ENCODE measurements around the gene IRF2BP1.

Gene IRF2BP1

GRCh38 chr19:45927565-45928261 lies 41.8 kb upstream of the IRF2BP1 start:
- DNase-seq (ENCODE audit: extremely low read depth, low read depth) = peak; percentile 86
- TF ChIP-seq CTCF (IDR thresholded peaks at IDR 0.05; ENCODE audit: low read depth, low read length, missing control alignments) = no peak
- peak overlapping the region; percentile 18 for H3K4me3 ChIP-seq (replicated peaks; ENCODE audit: low read depth, low read length)

GRCh38 chr19:45924891-45925447 lies 39.0 kb upstream of the IRF2BP1 start:
- DNase-seq (ENCODE audit: extremely low read depth, low read depth) = no peak

DNA sequence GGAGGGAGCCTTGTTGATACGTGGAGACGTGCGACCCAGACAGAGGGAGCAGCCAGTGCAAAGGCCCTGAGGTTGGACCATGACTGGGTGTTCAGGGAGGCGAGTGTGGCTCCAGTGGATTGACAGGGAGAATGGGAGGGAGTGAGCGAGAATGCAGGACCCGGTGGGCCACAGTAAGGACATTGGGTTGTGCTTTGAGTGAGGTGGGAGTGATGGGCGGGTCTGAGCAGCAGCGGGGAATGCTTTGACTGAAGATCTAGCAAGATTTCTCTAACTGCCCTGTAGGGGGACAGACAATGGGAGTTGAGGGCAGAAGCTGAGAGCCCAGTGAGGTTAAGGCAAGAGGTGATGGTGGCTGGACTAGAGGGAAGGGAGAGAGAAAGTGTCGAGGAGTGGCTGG lies 36.3 kb upstream of the IRF2BP1 start:
- no peak overlapping the region for H3K4me3 ChIP-seq (replicated peaks; ENCODE audit: low read depth, low read length)
- DNase-seq (ENCODE audit: extremely low read depth, low read depth) = no peak
- TF ChIP-seq CTCF (IDR thresholded peaks at IDR 0.05; ENCODE audit: low read depth, low read length, missing control alignments) = peak; percentile 26

More at GRCh38 chr19:45924891-45925447, 39.0 kb upstream of the IRF2BP1 start:
- TF ChIP-seq CTCF (IDR thresholded peaks at IDR 0.05; ENCODE audit: low read depth, low read length, missing control alignments) = no peak
- no peak overlapping the region for H3K4me3 ChIP-seq (replicated peaks; ENCODE audit: low read depth, low read length)

DNA sequence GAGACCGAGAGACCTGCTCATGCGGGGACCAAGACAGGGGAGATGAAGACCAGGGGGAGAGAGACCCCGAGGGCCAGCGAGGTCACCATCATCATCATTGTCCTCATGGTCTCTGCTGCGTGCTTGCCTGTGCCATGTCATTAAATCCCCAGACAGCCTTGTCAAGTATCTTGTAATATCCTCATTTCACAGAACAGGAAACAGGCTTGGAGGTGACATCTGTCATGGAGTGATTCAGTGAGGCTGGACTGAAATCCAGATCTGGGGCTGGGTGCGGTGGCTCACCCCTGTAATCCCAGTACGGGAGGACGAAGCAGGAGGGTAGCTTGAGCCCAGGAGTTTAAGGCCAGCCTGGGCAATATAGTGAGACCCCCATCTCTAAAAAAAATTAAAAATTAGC lies 34.5 kb upstream of the IRF2BP1 start:
- no peak for TF ChIP-seq CTCF (IDR thresholded peaks at IDR 0.05; ENCODE audit: low read depth, low read length, missing control alignments)
- no peak overlapping the region for H3K4me3 ChIP-seq (replicated peaks; ENCODE audit: low read depth, low read length)
- DNase-seq (ENCODE audit: extremely low read depth, low read depth) = no peak

- no peak overlapping the region for H3K4me3 ChIP-seq (replicated peaks; ENCODE audit: low read depth, low read length)
- DNase-seq (ENCODE audit: extremely low read depth, low read depth) = no peak
Measured at GRCh38 chr19:45919678-45920077, 33.7 kb upstream of the IRF2BP1 start.

GRCh38 chr19:45918721-45919120 lies 32.8 kb upstream of the IRF2BP1 start:
- TF ChIP-seq CTCF (IDR thresholded peaks at IDR 0.05; ENCODE audit: low read depth, low read length, missing control alignments) = no peak
- H3K4me3 ChIP-seq (replicated peaks; ENCODE audit: low read depth, low read length) = no peak overlapping the region

More at GRCh38 chr19:45919678-45920077, 33.7 kb upstream of the IRF2BP1 start:
- no peak for TF ChIP-seq CTCF (IDR thresholded peaks at IDR 0.05; ENCODE audit: low read depth, low read length, missing control alignments)

More at GRCh38 chr19:45918721-45919120, 32.8 kb upstream of the IRF2BP1 start:
- no peak for DNase-seq (ENCODE audit: extremely low read depth, low read depth)
